B cell (primary cell): Measurements from ENCODE around the gene CTTNBP2NL. TPM values are rescaled to one million over a fixed set of nuclear protein-coding genes. Genes with fewer than 3 reads are reported as not detected.
"Not testable (repeated sequence)": the region's sequence is repeated elsewhere in the genome, so short reads cannot be mapped to it uniquely, and the experiment has no call there.

ENCODE experiments used
- ATAC-seq: fragments of 200-7000 bp; cut with Tn5 transposase; one replicate; pipeline ENCODE4 v1.10.0; 2021; ENCODE audit warnings: low read depth, mild to moderate bottlenecking, moderate number of reproducible peaks, moderate library complexity
- CTCF ChIA-PET: fragments of 350-600 bp; sonication (Branson Sonifier 250); formaldehyde crosslinking; loops from one replicate; lab custom pipeline; 2021; ENCODE audit warnings: antibody characterized with exemption, inconsistent platforms; lab: Charles Lee
- POLR2A ChIA-PET: fragments of 350-600 bp; sonication (Branson Sonifier 250); formaldehyde crosslinking; loops from one replicate; lab custom pipeline; 2021; ENCODE audit warnings: antibody characterized with exemption; lab: Charles Lee
- DNase-seq: peaks from one replicate; pipeline ENCODE4 v3.0.0; 2013
- H2AFZ ChIP-seq: 2 replicates; pipeline ENCODE4 v1.6.1; 2012; ENCODE audit warnings: mild to moderate bottlenecking, low read depth, low read length; ENCODE audit not compliant: insufficient read depth, poor library complexity, severe bottlenecking
- H3K27ac ChIP-seq, 2 donors: 1 replicate in 1 of 2; 2 replicates in 1 of 2; pipeline ENCODE4 v1.5.1; 2012 to 2013; ENCODE audit warnings: low read length in 2 of 2, mild to moderate bottlenecking in 2 of 2, moderate library complexity in 1 of 2
- H3K27me3 ChIP-seq, 4 experiments: fragments of 200-600 bp in 1 of 4; sonication (generic) in 1 of 4; replicated peaks in 1 of 4; 1 replicate in 2 of 4; 2 replicates in 2 of 4; pipeline versions ENCODE4 v1.6.1 to v1.7.0; 2013 to 2016; ENCODE audit warnings: low read length in 3 of 4, mild to moderate bottlenecking in 2 of 4, mixed read lengths in 1 of 4, moderate library complexity in 1 of 4; ENCODE audit not compliant: insufficient read depth in 4 of 4, control insufficient read depth in 3 of 4; ENCODE audit errors: control extremely low read depth in 1 of 4
- H3K36me3 ChIP-seq, 2 experiments: replicated peaks in 1 of 2; 1 replicate in 1 of 2; 2 replicates in 1 of 2; pipeline versions ENCODE4 v1.6.1 to v1.7.1; 2013; ENCODE audit warnings: low read length in 1 of 2; ENCODE audit not compliant: insufficient read depth in 2 of 2, control insufficient read depth in 1 of 2; ENCODE audit errors: control extremely low read depth in 1 of 2, extremely low read depth in 1 of 2
- H3K4me1 ChIP-seq, 2 donors: fragments of 200-600 bp in 1 of 2; sonication (generic) in 1 of 2; 1 replicate in 1 of 2; 2 replicates in 1 of 2; pipeline versions ENCODE4 v1.5.1 to v1.6.1; 2013 to 2017; ENCODE audit warnings: low read length in 2 of 2; ENCODE audit not compliant: control insufficient read depth in 2 of 2, insufficient read depth in 2 of 2
- H3K4me2 ChIP-seq: replicated peaks from 2 replicates; pipeline ENCODE3; 2012; ENCODE audit warnings: mild to moderate bottlenecking, low read depth, low read length; ENCODE audit not compliant: poor library complexity, severe bottlenecking
- H3K4me3 ChIP-seq, 5 experiments: fragments of 200-600 bp in 1 of 5; sonication (generic) in 1 of 5; 1 replicate in 3 of 5; 2 replicates in 2 of 5; pipeline versions ENCODE4 v1.5.1 to v1.7.0; 2011 to 2016; ENCODE audit warnings: low read length in 4 of 5, mild to moderate bottlenecking in 4 of 5, low read depth in 2 of 5, control low read depth in 1 of 5, moderate library complexity in 1 of 5; ENCODE audit not compliant: insufficient read depth in 1 of 5; ENCODE audit errors: control extremely low read depth in 1 of 5, extremely low read depth in 1 of 5
- H3K79me2 ChIP-seq: fragments of 200-600 bp; sonication (generic); one replicate; pipeline ENCODE4 v1.6.0; 2016; ENCODE audit warnings: low read length; ENCODE audit not compliant: control insufficient read depth, insufficient read depth
- H3K9ac ChIP-seq: fragments of 200-600 bp; sonication (generic); 2 replicates; pipeline ENCODE4 v1.6.1; 2017; ENCODE audit warnings: mild to moderate bottlenecking, low read length, moderate library complexity
- H3K9me3 ChIP-seq, 3 donors: one replicate each; pipeline versions ENCODE4 v1.6.1 to v1.7.1; 2013; ENCODE audit warnings: low read length in 2 of 3; ENCODE audit not compliant: control insufficient read depth in 2 of 3, insufficient read depth in 1 of 3; ENCODE audit errors: control extremely low read depth in 1 of 3
- H4K20me1 ChIP-seq: 2 replicates; pipeline ENCODE4 v1.6.0; 2012; ENCODE audit warnings: mild to moderate bottlenecking, low read length; ENCODE audit not compliant: insufficient read depth, control insufficient read depth, poor library complexity, severe bottlenecking
- H3K27ac Mint-ChIP-seq: one replicate; pipeline ENCODE4 v1.8.0; 2021; ENCODE audit warnings: mixed read lengths
- H3K27me3 Mint-ChIP-seq: one replicate; pipeline ENCODE4 v1.8.0; 2021; ENCODE audit warnings: mixed read lengths
- H3K4me1 Mint-ChIP-seq: one replicate; pipeline ENCODE4 v1.8.0; 2021; ENCODE audit warnings: mixed read lengths
- H3K4me3 Mint-ChIP-seq: one replicate; pipeline ENCODE4 v1.8.0; 2021; ENCODE audit warnings: mixed read lengths
- H3K9me3 Mint-ChIP-seq: one replicate; pipeline ENCODE4 v1.8.0; 2022; ENCODE audit warnings: mixed read lengths; ENCODE audit not compliant: insufficient read depth
- CTCF ChIP-seq: fragments of 200-600 bp; IDR thresholded peaks from one replicate; pipeline ENCODE4 v1.8.0; 2022; ENCODE audit warnings: antibody characterized with exemption, mild to moderate bottlenecking
- EZH2 ChIP-seq: IDR thresholded peaks from 2 replicates; pipeline ENCODE4 v1.6.1; 2012; ENCODE audit warnings: borderline replicate concordance, low read depth, mild to moderate bottlenecking, moderate library complexity, low read length; ENCODE audit not compliant: insufficient read depth, poor library complexity, severe bottlenecking
- WGBS: methylation state at CpG from one replicate; pipeline ENCODE4 v1.1.5; 2013; ENCODE audit warnings: missing lambda C conversion rate; ENCODE audit not compliant: insufficient coverage; 5-methylcytosine and 5-hydroxymethylcytosine counted together
- intact Hi-C: fragments of 100-400 bp; cut with micrococcal nuclease; formaldehyde crosslinking; loops from one replicate; pipeline ENCODE4 v1.10.0; 2022
- polyA plus RNA-seq: library from polyadenylated mRNA; depleted of rRNA; stranded (reverse); fragments of >200 nt; gene quantifications from 2 replicates; pipeline ENCODE4 v1.2.3, GENCODE V29; 2012
- total RNA-seq, 2 donors: library from RNA; stranded (reverse); fragments of 120-200 nt in 1 of 2; gene quantifications; 1 replicate in 1 of 2; 2 replicates in 1 of 2; pipeline versions ENCODE4 v1.2.3 to v1.2.4, GENCODE V29; 2013 to 2022

The CTTNBP2NL gene
- total and polyA plus RNA-seq, 2 donors (not counting 1 experiment from before 2014, with no cell fraction given): 0.46 to 28.9 TPM

- no peaks in the 10 kb centered on the region for H3K9me3 ChIP-seq
- ChIA-PET CTCF (interaction anchor here (0.7 kb wide), 1 partner anchor 9 kb away, joined by 3 read pairs; no protein-coding TSS in a partner anchor), POLR2A (no interaction called here)
- WGBS: 73% methylated on average over 3 of the region's 4 CpGs
- DNase-seq (peak; percentile 62), ATAC-seq (peak; percentile 29)
- TF ChIP-seq EZH2 (no peak), CTCF (no peak)
- Mint-ChIP-seq H3K27ac (peak overlapping the region; percentile 13), H3K27me3 (no peaks in the 10 kb centered on the region), H3K4me1 (peaks cover 35% of the 10 kb centered on the region), H3K9me3 (no peaks in the 10 kb centered on the region), H3K4me3 (peak overlapping the region; percentile 60)
- H3K4me1 ChIP-seq: peaks cover 14 to 25% of the 10 kb centered on the region in 2 donors
- no peak overlapping the region for H3K4me2 ChIP-seq
- H2AFZ ChIP-seq: no peak overlapping the region
- intact Hi-C loops: loop anchor here (10.0 kb wide), 2 partner anchors 275 to 995 kb away; partner anchors contain the start of genes MAGI3 and MOV10
- no peaks in the 10 kb centered on the region for H3K79me2 ChIP-seq
- H4K20me1 ChIP-seq: no peaks in the 10 kb centered on the region
- H3K27me3 ChIP-seq: peaks cover 0 to 2% (median 0%) of the 10 kb centered on the region in 4 experiments
- no peaks in the 10 kb centered on the region for H3K36me3 ChIP-seq
- H3K27ac ChIP-seq: no peak overlapping the region
- no peak overlapping the region for H3K9ac ChIP-seq
- no peak overlapping the region for H3K4me3 ChIP-seq
Measured at GRCh38 chr1:112399456-112399855, 3.4 kb downstream of the CTTNBP2NL start.

- CTCF ChIA-PET: interaction anchor here (1.0 to 1.3 kb wide), 2 partner anchors 9 to 101 kb away, joined by 3 to 6 read pairs; no protein-coding TSS in a partner anchor
- H3K9ac ChIP-seq, H3K79me2 ChIP-seq, H3K9me3 Mint-ChIP-seq, H2AFZ ChIP-seq, POLR2A ChIA-PET, H3K27ac Mint-ChIP-seq, intact Hi-C loops, DNase-seq, H3K36me3 ChIP-seq, H3K4me3 Mint-ChIP-seq, H4K20me1 ChIP-seq, H3K9me3 ChIP-seq, H3K4me2 ChIP-seq, H3K27me3 Mint-ChIP-seq, H3K27me3 ChIP-seq, H3K4me3 ChIP-seq, ATAC-seq, H3K27ac ChIP-seq: not testable (repeated sequence)
- H3K4me1 ChIP-seq: peaks cover 7 to 17% of the 10 kb centered on the region in 2 donors
- peaks cover 26% of the 10 kb centered on the region for H3K4me1 Mint-ChIP-seq
- 100% methylated on average over 1 of the region's 6 CpGs for WGBS
Measured at GRCh38 chr1:112400706-112401105, 4.7 kb downstream of the CTTNBP2NL start.
